ENCODE measurements around the gene POSTN. TPM values are rescaled to one million over a fixed set of nuclear protein-coding genes. Genes with fewer than 3 reads are reported as not detected.

POSTN gene
- total RNA-seq, 1 experiment from 2014 or later, result 0.33 TPM

- Histone ChIP-seq H4K20me1 (ENCODE audit: control insufficient read depth, insufficient read depth, insufficient read length) (no peaks in the 10 kb centered on the region), H3K27ac (ENCODE audit: insufficient read length, low read depth, low read length) (no peak overlapping the region), H3T11ph (ENCODE audit: low read length) (no peak overlapping the region), H3K4ac (ENCODE audit: low read depth, low read length) (no peak overlapping the region), H2AFZ (ENCODE audit: low read length) (no peak overlapping the region), H4K91ac (ENCODE audit: insufficient read length, low read depth, low read length) (no peak overlapping the region), H3K23me2 (ENCODE audit: insufficient read length, low read depth, low read length, poor library complexity, severe bottlenecking) (no peaks in the 10 kb centered on the region), H2BK12ac (ENCODE audit: insufficient read length, low read depth, low read length) (no peak overlapping the region), H2BK120ac (ENCODE audit: low read depth, low read length, poor library complexity, severe bottlenecking) (no peak overlapping the region), H3K23ac (ENCODE audit: insufficient read length, low read depth, low read length) (no peak overlapping the region), H2BK20ac (ENCODE audit: low read depth, low read length, poor library complexity, severe bottlenecking) (no peak overlapping the region), H3K18ac (ENCODE audit: insufficient read length, low read depth, low read length) (no peak overlapping the region), H4K8ac (replicated peaks; ENCODE audit: insufficient read length, low read depth, low read length) (no peak overlapping the region), H4K5ac (ENCODE audit: insufficient read length, low read depth, low read length) (no peak overlapping the region), H3K27me3 (ENCODE audit: insufficient read depth, low read length) (no peaks in the 10 kb centered on the region), H3K14ac (ENCODE audit: insufficient read depth, low read length) (no peak overlapping the region), H2BK15ac (ENCODE audit: low read depth, low read length) (no peak overlapping the region), H3K4me2 (ENCODE audit: insufficient read depth, insufficient read length, low read length) (no peak overlapping the region), H3K79me1 (ENCODE audit: insufficient read depth, low read depth, low read length, poor library complexity, severe bottlenecking) (no peaks in the 10 kb centered on the region), H3K4me1 (ENCODE audit: insufficient read depth, low read length) (peaks cover 5% of the 10 kb centered on the region), H3K79me2 (ENCODE audit: insufficient read depth, low read length) (no peaks in the 10 kb centered on the region), H2BK5ac (ENCODE audit: insufficient read length, low read length) (no peak overlapping the region), H3K9ac (ENCODE audit: extremely low read depth, insufficient read length, low read length) (no peak overlapping the region), H3K56ac (ENCODE audit: insufficient read length, low read depth, low read length) (no peak overlapping the region), H3K9me3 (ENCODE audit: control insufficient read depth, low read depth, low read length) (no peaks in the 10 kb centered on the region), H2AK5ac (ENCODE audit: insufficient read length, low read length) (no peak overlapping the region)
- WGBS (ENCODE audit: extremely low coverage, insufficient read length, low lambda C conversion rate), result no CpG with 5 or more reads among the region's 3 CpGs
- Mint-ChIP-seq H3K4me1 (peaks cover 21 to 23% of the 10 kb centered on the region in 2 experiments), H3K36me3 (ENCODE audit: insufficient read depth in 1 of 3, low read depth in 3 of 3) (peaks cover 2 to 16% (median 4%) of the 10 kb centered on the region in 3 experiments; a peak in 6 of 7 replicates), H3K9me3 (no peaks in the 10 kb centered on the region), H3K27me3 (ENCODE audit: low read depth) (no peaks in the 10 kb centered on the region), H3K27ac (no peak overlapping the region), H3K4me3 (no peak overlapping the region)
- TF ChIP-seq CTCF (conservative IDR thresholded peaks at IDR 0.05), result no peak
- DNase-seq, result no peak
These were observed 48.0 kb upstream of the POSTN start for GRCh38 chr13:37646531-37646930.

Data from H9 (cell line).